H1 (cell line): ENCODE results near the gene KLC4. TPM values are rescaled to one million over a fixed set of nuclear protein-coding genes. Genes with fewer than 3 reads are reported as not detected.

Source experiments
- CTCF ChIA-PET: fragments of 300-600 bp; sonication (Branson Sonifier 250); formaldehyde crosslinking; loops from one replicate; lab custom pipeline; 2021; ENCODE audit not compliant: partially characterized antibody; lab: Charles Lee
- POLR2A ChIA-PET: fragments of 300-600 bp; sonication (Branson Sonifier 250); formaldehyde crosslinking; loops from one replicate; lab custom pipeline; 2021; ENCODE audit warnings: inconsistent platforms; ENCODE audit not compliant: partially characterized antibody; lab: Charles Lee
- DNase-seq, 2 experiments: peaks; one replicate each; pipeline versions ENCODE4 v3.0.0 to v3.0.0-alpha.2; 2010 to 2022; ENCODE audit warnings: low spot score in 2 of 2, low read depth in 1 of 2, mixed read lengths in 1 of 2
- FAIRE-seq: peaks from 2 replicates; lab custom pipeline; 2011; peaks lifted over from hg19 to GRCh38; lab: Jason Lieb, UNC
- H2AFZ ChIP-seq: 2 replicates; pipeline ENCODE4 v1.8.1; 2012; ENCODE audit warnings: low read length, inconsistent platforms
- H2AK5ac ChIP-seq: 2 replicates; pipeline ENCODE4 v1.6.1; 2013; ENCODE audit warnings: low read depth, low read length
- H2BK120ac ChIP-seq: replicated peaks from 2 replicates; pipeline ENCODE3; 2013; ENCODE audit warnings: low read depth, low read length, inconsistent platforms
- H2BK12ac ChIP-seq: 2 replicates; pipeline ENCODE4 v1.6.1; 2013; ENCODE audit warnings: low read depth, low read length
- H2BK15ac ChIP-seq: 2 replicates; pipeline ENCODE4 v1.6.1; 2013; ENCODE audit warnings: low read length
- H2BK20ac ChIP-seq: 2 replicates; pipeline ENCODE4 v1.6.1; 2013; ENCODE audit warnings: low read length
- H2BK5ac ChIP-seq: 2 replicates; pipeline ENCODE4 v1.6.1; 2013; ENCODE audit warnings: low read depth, low read length
- H3K14ac ChIP-seq: 2 replicates; pipeline ENCODE4 v1.6.1; 2013; ENCODE audit warnings: inconsistent platforms; ENCODE audit not compliant: insufficient read length
- H3K18ac ChIP-seq: 2 replicates; pipeline ENCODE4 v1.6.1; 2013; ENCODE audit warnings: low read length; ENCODE audit errors: extremely low read depth
- H3K23ac ChIP-seq: 2 replicates; pipeline ENCODE4 v1.6.1; 2013; ENCODE audit warnings: inconsistent platforms; ENCODE audit not compliant: insufficient read length
- H3K23me2 ChIP-seq: 2 replicates; pipeline ENCODE4 v1.6.1; 2013; ENCODE audit warnings: low read depth, low read length
- H3K27ac ChIP-seq: 2 replicates; pipeline ENCODE4 v1.6.1; 2011; ENCODE audit warnings: low read depth, low read length, inconsistent platforms
- H3K27me3 ChIP-seq, 4 experiments: replicated peaks in 1 of 4; 1 replicate in 1 of 4; 2 replicates in 3 of 4; pipeline versions ENCODE4 v1.6.1 to v1.8.1; 2011 to 2013; ENCODE audit warnings: low read length in 3 of 4, mild to moderate bottlenecking in 3 of 4, inconsistent platforms in 2 of 4, mixed read lengths in 2 of 4, moderate library complexity in 1 of 4; ENCODE audit not compliant: control insufficient read depth in 3 of 4, insufficient read depth in 3 of 4; ENCODE audit errors: extremely low read depth in 1 of 4
- H3K36me3 ChIP-seq, 4 experiments: 2 replicates each; pipeline versions ENCODE4 v1.6.1 to v1.8.1; 2011 to 2013; ENCODE audit warnings: mild to moderate bottlenecking in 4 of 4, low read length in 3 of 4, moderate library complexity in 2 of 4, control low read depth in 1 of 4, inconsistent platforms in 1 of 4; ENCODE audit not compliant: insufficient read depth in 4 of 4, control insufficient read depth in 2 of 4
- H3K4ac ChIP-seq: replicated peaks from 2 replicates; pipeline ENCODE3; 2013; ENCODE audit warnings: low read length, low read depth, mixed read lengths, inconsistent platforms; ENCODE audit not compliant: insufficient read length
- H3K4me1 ChIP-seq, 4 experiments: replicated peaks in 1 of 4; 1 replicate in 1 of 4; 2 replicates in 3 of 4; pipeline versions ENCODE4 v1.6.1 to v1.8.1; 2011 to 2013; ENCODE audit warnings: low read length in 3 of 4, inconsistent platforms in 2 of 4, mixed read lengths in 1 of 4; ENCODE audit not compliant: insufficient read depth in 4 of 4, control insufficient read depth in 3 of 4
- H3K4me2 ChIP-seq, 2 experiments: 2 replicates each; pipeline versions ENCODE4 v1.6.1 to v1.8.1; 2011 to 2013; ENCODE audit warnings: low read depth in 2 of 2, low read length in 2 of 2, control low read depth in 1 of 2, inconsistent platforms in 1 of 2, mild to moderate bottlenecking in 1 of 2; ENCODE audit not compliant: insufficient read depth in 1 of 2
- H3K4me3 ChIP-seq, 4 experiments: fragments of 200-600, 300-600 bp in 1 of 4; sonication (generic), shearing (Covaris generic), sonication (Bioruptor Twin) in 1 of 4; 2 replicates each; pipeline versions ENCODE4 v1.5.1 to v1.8.1; 2011 to 2016; ENCODE audit warnings: low read length in 4 of 4, low read depth in 3 of 4, control low read depth in 2 of 4, inconsistent platforms in 2 of 4, mild to moderate bottlenecking in 2 of 4, mixed read lengths in 1 of 4, moderate library complexity in 1 of 4; ENCODE audit not compliant: insufficient read depth in 2 of 4; ENCODE audit errors: extremely low read depth in 1 of 4
- H3K56ac ChIP-seq: replicated peaks from 2 replicates; pipeline ENCODE3; 2013; ENCODE audit warnings: low read depth, mild to moderate bottlenecking, mixed read lengths, low read length, inconsistent platforms; ENCODE audit not compliant: insufficient read length
- H3K79me1 ChIP-seq: 2 replicates; pipeline ENCODE4 v1.6.1; 2013; ENCODE audit warnings: low read depth, low read length, control low read depth
- H3K79me2 ChIP-seq, 2 experiments: 2 replicates each; pipeline versions ENCODE4 v1.6.1 to v1.8.1; 2012 to 2013; ENCODE audit warnings: low read length in 2 of 2, mild to moderate bottlenecking in 2 of 2, inconsistent platforms in 1 of 2; ENCODE audit not compliant: insufficient read depth in 2 of 2, control insufficient read depth in 1 of 2
- H3K9ac ChIP-seq, 4 experiments: replicated peaks in 1 of 4; 1 replicate in 1 of 4; 2 replicates in 3 of 4; pipeline versions ENCODE4 v1.6.1 to v1.8.1; 2011 to 2013; ENCODE audit warnings: low read depth in 3 of 4, low read length in 3 of 4, control low read depth in 2 of 4, mild to moderate bottlenecking in 2 of 4, moderate library complexity in 2 of 4, inconsistent platforms in 1 of 4; ENCODE audit errors: extremely low read depth in 1 of 4
- H3K9me3 ChIP-seq, 2 experiments: 2 replicates each; pipeline versions ENCODE4 v1.6.1 to v1.8.1; 2012 to 2013; ENCODE audit warnings: mild to moderate bottlenecking in 2 of 2, moderate library complexity in 2 of 2, control low read depth in 1 of 2, inconsistent platforms in 1 of 2, low read depth in 1 of 2, low read length in 1 of 2, mixed read lengths in 1 of 2; ENCODE audit not compliant: insufficient read depth in 2 of 2
- H4K20me1 ChIP-seq, 2 experiments: replicated peaks in 1 of 2; 2 replicates each; pipeline versions ENCODE3 to v1.8.1; 2011 to 2013; ENCODE audit warnings: inconsistent platforms in 2 of 2, low read length in 2 of 2, mild to moderate bottlenecking in 1 of 2; ENCODE audit not compliant: insufficient read depth in 2 of 2, control insufficient read depth in 1 of 2
- H4K5ac ChIP-seq: 2 replicates; pipeline ENCODE4 v1.6.1; 2013; ENCODE audit warnings: low read length, low read depth, mixed read lengths, inconsistent platforms; ENCODE audit not compliant: insufficient read length
- H4K8ac ChIP-seq: 2 replicates; pipeline ENCODE4 v1.8.0; 2013; ENCODE audit warnings: mild to moderate bottlenecking, moderate library complexity, low read length, inconsistent platforms; ENCODE audit not compliant: insufficient read depth; ENCODE audit errors: extremely low read depth
- H4K91ac ChIP-seq: replicated peaks from 2 replicates; pipeline ENCODE3; 2013; ENCODE audit warnings: low read length, mixed read lengths, inconsistent platforms; ENCODE audit not compliant: insufficient read length
- BCL11A ChIP-seq, 2 experiments: IDR thresholded peaks; one replicate each; pipeline ENCODE4 v1.6.1; 2011; ENCODE audit warnings: low read depth in 2 of 2, low read length in 2 of 2, mild to moderate bottlenecking in 2 of 2
- CEBPB ChIP-seq: IDR thresholded peaks from 2 replicates; pipeline ENCODE4 v1.6.1; 2012; ENCODE audit warnings: low read depth, low read length
- CHD2 ChIP-seq: IDR thresholded peaks from 2 replicates; pipeline ENCODE4 v1.6.1; 2012; ENCODE audit warnings: low read length, improper control_type of control experiment
- NRF1 ChIP-seq: IDR thresholded peaks from 2 replicates; pipeline ENCODE4 v1.6.1; 2011; ENCODE audit warnings: mild to moderate bottlenecking, low read depth, low read length, improper control_type of control experiment
- POLR2AphosphoS5 ChIP-seq: IDR thresholded peaks from 2 replicates; pipeline ENCODE4 v1.6.1; 2011; ENCODE audit warnings: low read depth, low read length
- SIX5 ChIP-seq: IDR thresholded peaks from 2 replicates; pipeline ENCODE4 v1.6.1; 2011; ENCODE audit warnings: mild to moderate bottlenecking, low read depth, low read length
- WGBS, 2 experiments: shearing (Covaris generic) in 1 of 2; methylation state at CpG; one replicate each; pipeline versions ENCODE4 v1.1.6 to v1.1.7; 2013 to 2015; ENCODE audit warnings: low lambda C conversion rate in 2 of 2, mixed read lengths in 2 of 2, inconsistent platforms in 1 of 2, low coverage in 1 of 2, missing lambda C conversion rate in 1 of 2; ENCODE audit not compliant: insufficient replicate concordance in 2 of 2, insufficient coverage in 1 of 2, insufficient read length in 1 of 2; ENCODE audit errors: extremely low coverage in 1 of 2, missing lambda C conversion rate in 1 of 2; 5-methylcytosine and 5-hydroxymethylcytosine counted together
- polyA plus RNA-seq, 7 experiments: library from polyadenylated mRNA; depleted of rRNA in 3 of 7; stranded (reverse) in 5 of 7; unstranded in 2 of 7; fragments of >200 nt in 5 of 7; fragments of 200-250 nt in 2 of 7; gene quantifications; 1 replicate in 5 of 7; 2 replicates in 1 of 7; 4 replicates in 1 of 7; pipeline versions ENCODE4 v1.2.1 to v1.2.3, GENCODE V29; 2011 to 2013; ENCODE audit warnings: missing spikeins in 2 of 7, mixed read lengths in 2 of 7
- total RNA-seq: library from RNA; stranded (reverse); fragmentation: NEBNext Ultra II Directional; extraction: Animal tissue kit (Norgen Biotek cat#: 25700); gene quantifications from 2 replicates; pipeline ENCODE4 v1.2.1, GENCODE V29; 2021

Gene KLC4
- total and polyA plus RNA-seq, 2 of the 8 experiments (the other 6 are each of a cell fraction or from before 2014, with no cell fraction given), result 15.7 to 28.5 TPM

DNA sequence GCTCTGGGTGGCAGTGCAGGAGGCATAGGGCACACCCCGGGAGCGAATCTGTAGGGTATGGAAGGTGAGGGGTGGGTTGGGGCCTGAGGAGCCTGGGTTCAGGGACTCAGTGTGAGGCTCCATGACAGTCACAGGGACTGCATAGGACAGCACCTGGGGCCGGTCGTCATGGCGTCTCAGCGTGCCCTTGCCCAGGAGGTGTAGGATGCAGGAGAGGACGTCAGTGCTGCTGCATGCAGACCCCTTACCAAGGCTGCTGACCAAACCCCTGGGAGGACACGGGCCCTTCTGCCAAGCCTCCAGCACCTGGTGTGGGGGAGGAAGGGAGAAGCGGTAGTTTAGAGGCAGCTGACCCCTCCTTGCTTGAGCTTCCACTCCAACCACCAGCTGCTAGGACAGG, 21.7 kb upstream of the KLC4 start:
- CTCF ChIA-PET, result interaction anchor here (0.7 to 1.5 kb wide), 5 partner anchors 12 to 106 kb away, joined by 3 to 4 read pairs (median 4); partner anchors contain the start of gene RRP36
- FAIRE-seq, result no peak
- H4K5ac ChIP-seq, result no peak overlapping the region
- TF ChIP-seq BCL11A (IDR thresholded peaks at IDR 0.05; ENCODE audit: low read depth in 2 of 2, low read length in 2 of 2) (no peak), POLR2AphosphoS5 (no peak), CEBPB (no peak), NRF1 (no peak), CHD2 (no peak), SIX5 (no peak)

More for the DNA sequence above, 21.7 kb upstream of the KLC4 start:
- Histone ChIP-seq H2BK5ac (no peak overlapping the region), H3K4ac (no peak overlapping the region), H2BK15ac (no peak overlapping the region), H2BK120ac (no peak overlapping the region), H4K20me1 (peaks cover 2 to 18% of the 10 kb centered on the region in 2 experiments), H3K23me2 (peaks cover 2% of the 10 kb centered on the region; the same call in 1 of the 2 replicates), H3K14ac (no peak overlapping the region), H2AFZ (no peak overlapping the region), H3K18ac (no peak overlapping the region), H3K9ac (no peak overlapping the region), H2BK20ac (no peak overlapping the region), H3K23ac (no peak overlapping the region), H2AK5ac (no peak overlapping the region), H4K8ac (no peak overlapping the region; the same call in 1 of the 2 replicates), H3K56ac (no peak overlapping the region), H3K4me1 (no peaks in the 10 kb centered on the region), H3K79me2 (no peaks in the 10 kb centered on the region), H3K27ac (no peak overlapping the region), H3K4me3 (no peak overlapping the region), H4K91ac (no peak overlapping the region), H2BK12ac (no peak overlapping the region), H3K79me1 (no peaks in the 10 kb centered on the region), H3K27me3 (no peaks in the 10 kb centered on the region), H3K36me3 (peaks cover 2 to 24% (median 13%) of the 10 kb centered on the region in 4 experiments; a peak in 4 of 8 replicates), H3K9me3 (no peaks in the 10 kb centered on the region), H3K4me2 (no peak overlapping the region)
- WGBS, 2 experiments, result 97% methylated on average over 9 of the region's 9 CpGs; no CpG with 5 or more reads in 1 of the 2 experiments
- DNase-seq, result no peak
- POLR2A ChIA-PET, result interaction anchor here (0.6 to 29.7 kb wide), 5 partner anchors 11 to 357 kb away, joined by 3 to 584 read pairs (median 3); partner anchors contain the start of genes CUL7, KLHDC3, MEA1 and RRP36
